Right ventricle myocardium superior (tissue), 1 donor: Measurements from ENCODE around the gene FGF19. TPM values are rescaled to one million over a fixed set of nuclear protein-coding genes. Genes with fewer than 3 reads are reported as not detected.
"Not testable (repeated sequence)": the region's sequence is repeated elsewhere in the genome, so short reads cannot be mapped to it uniquely, and the experiment has no call there.

Experiments used
- ATAC-seq: fragments of 200-7000 bp; cut with Tn5 transposase; one replicate; pipeline ENCODE4 v1.9.1; 2020; ENCODE audit warnings: mild to moderate bottlenecking; ENCODE audit not compliant: poor library complexity
- DNase-seq: peaks from one replicate; pipeline ENCODE4 v3.0.0-alpha.2; 2020
- intact Hi-C: fragments of 100-400 bp; cut with DNase I; formaldehyde crosslinking; loops from one replicate; pipeline ENCODE4 v1.11.2; 2022
- total RNA-seq: library from RNA; stranded (reverse); fragmentation: NEBNext Ultra II Directional; extraction: Animal tissue kit (Norgen Biotek cat#: 25700); gene quantifications from one replicate; pipeline ENCODE4 v1.2.1, GENCODE V29; 2021
- donor health status: DM: no; HTN: yes; CAD: no; lungs with severe emphysema.

FGF19 gene
- total RNA-seq, 1 donor from 2014 or later, result not detected

DNA sequence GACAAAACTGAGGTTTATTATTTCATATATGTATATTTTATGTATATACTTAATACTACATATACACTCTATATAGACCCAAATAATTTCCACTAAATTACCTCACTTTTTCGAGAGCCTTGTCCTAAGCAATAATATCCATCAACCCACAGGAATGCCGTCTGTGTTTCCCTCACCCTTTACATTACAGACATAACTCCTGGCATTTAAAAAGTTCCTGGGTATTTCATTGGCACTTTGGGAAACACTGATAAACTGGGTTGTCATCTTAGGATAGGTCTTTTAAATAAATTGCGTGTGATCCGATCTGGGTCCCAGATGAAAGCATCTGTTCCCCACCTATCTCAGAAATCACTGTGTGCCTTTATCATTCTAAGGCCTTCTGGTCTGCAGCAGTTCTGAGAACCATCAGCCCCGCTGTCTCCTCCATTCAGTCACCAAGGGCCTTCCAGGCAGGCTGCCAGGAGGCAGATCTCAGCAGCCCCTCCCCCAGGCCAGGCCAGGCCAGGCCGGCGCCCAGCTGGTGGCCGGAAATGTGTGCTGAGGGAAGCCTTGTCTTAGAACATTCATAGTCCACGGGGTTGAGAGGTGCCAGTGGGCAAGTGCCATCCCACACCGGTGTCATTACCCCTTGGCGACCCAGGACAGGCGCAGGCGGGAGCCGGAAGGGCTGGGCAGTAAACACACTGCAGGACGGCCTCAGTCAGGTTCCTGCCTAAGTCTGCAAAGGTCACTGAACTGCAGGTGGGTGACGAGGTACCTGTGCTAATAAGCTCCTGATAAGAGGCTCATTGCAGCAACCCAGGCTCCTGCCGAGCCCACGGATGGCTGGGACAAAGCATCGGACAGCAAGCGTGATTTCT is 3.3 kb downstream of the FGF19 start:
- DNase-seq (peak; percentile 84), ATAC-seq (peak; percentile 93)

DNA sequence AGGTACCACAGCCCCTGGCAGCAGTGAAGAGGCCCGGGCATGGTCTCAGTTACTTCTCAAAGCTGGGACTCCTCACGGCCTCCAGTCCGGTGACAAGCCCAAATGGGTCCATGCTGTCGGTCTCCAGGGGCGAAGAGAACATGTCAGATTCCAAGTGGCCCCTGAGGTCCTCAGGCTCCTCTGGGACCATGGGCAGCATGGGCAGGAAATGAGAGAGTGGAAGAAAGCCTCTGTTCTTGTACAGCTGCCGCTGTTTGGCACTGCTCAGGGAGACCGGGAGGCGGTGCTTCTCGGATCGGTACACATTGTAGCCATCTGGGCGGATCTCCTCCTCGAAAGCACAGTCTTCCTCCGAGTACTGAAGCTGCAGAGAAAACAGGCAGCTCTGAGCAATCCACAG is 4.6 kb downstream of the FGF19 start:
- ATAC-seq, result peak; percentile 18
- intact Hi-C loops, result no loop called here

More for the DNA sequence above, 3.3 kb downstream of the FGF19 start:
- intact Hi-C loops, result loop anchor here (5.0 kb wide), 1 partner anchor 182 kb away; no protein-coding TSS in a partner anchor

DNA sequence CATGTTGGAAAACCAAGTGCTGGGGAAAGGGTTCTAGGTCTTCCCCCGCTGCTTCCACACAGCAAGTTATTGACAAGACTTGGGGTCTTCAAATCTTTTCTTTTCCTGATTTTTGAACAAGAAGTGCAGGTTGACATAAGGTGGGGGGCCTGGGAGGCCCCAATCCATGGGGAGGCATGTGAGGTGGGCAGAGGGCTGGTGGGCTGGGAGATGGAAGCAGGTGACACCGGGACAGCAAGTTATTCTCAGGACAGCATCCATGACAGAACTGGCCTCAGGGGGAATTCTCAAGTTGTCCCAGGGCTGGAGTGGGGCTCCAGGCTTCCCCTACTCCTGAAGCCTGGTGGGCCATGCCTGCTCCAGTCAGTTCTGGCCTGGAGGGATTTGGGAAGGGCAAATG is 5.5 kb downstream of the FGF19 start:
- DNase-seq (no peak), ATAC-seq (no peak)
- intact Hi-C loops, result no loop called here

More for the DNA sequence above, 4.6 kb downstream of the FGF19 start:
- no peak for DNase-seq

DNA sequence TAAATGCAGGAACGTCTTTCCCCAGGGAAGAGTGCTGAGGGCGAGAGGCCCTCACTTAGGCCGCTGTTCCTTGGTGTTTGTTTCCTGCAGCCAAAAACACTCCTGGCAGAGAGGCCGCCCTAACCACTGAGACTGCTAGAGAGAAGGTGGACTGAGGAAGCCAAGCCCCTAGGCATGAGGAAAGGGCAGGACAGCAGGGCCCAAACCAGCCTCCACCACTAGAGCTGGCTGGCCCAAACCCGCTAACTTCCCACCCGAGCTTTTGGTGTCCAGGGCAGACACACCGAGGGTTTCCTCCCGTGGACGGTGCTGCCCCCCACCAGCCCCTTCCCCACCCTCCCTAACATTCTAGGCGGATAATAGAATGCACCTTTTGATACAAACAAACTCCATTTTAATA is 6.0 kb downstream of the FGF19 start:
- ATAC-seq (no peak), DNase-seq (no peak)
- intact Hi-C loops, result no loop called here

DNA sequence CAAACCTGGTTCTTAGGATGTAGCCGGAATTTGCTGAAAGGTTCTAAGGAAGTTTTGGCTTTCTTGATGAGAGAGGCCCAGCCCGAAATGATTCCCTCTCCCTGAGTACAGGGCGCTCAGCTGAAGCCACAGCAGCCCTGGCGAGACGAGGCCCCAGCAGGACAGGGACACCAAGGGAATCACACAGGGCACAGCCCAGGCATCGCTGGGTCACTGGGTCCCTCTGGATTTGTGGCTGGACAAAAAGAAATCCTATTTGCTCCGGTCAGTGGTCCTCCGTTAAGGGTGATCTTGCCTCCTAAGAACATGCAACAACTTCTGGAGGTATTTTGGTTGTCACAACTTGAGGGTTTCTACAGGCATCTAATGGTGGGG is 6.4 kb downstream of the FGF19 start:
- no peak for DNase-seq
- ATAC-seq, result no peak
- intact Hi-C loops, result no loop called here

DNA sequence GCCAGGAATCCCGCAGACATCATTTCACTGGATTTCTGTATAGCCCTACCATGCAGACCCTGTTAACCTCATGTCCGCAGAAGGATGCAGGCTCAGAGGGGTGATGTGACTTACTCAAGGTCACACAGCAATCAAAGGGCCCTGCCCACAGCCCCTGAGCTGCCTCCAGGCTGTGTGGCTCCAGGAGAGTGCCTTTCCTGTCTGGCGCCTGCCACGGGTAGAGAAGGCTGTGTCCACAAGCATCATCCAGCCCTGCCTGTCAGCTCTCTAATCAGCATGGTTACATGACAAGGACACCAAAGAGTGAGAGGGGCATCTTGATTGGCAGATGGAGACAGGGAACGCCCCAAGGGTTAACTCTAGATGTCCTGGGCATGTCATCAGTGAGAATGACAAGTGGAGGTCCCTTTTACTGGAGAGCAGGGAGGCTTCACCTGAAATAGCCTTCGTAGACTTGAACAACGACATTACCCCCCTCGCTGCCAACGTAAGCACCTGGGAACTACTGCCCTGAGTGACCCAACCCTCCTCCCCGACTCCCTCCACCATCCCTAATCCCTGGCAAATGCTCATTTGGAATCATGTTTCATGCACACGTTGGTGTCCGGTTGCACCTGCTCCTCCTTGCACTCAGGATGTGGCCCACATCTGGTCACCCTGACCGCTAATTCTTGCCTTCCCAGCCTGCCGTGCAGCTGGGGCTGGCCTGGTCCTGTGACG is 6.9 kb downstream of the FGF19 start:
- DNase-seq, result no peak
- intact Hi-C loops, result no loop called here
- no peak for ATAC-seq

DNA sequence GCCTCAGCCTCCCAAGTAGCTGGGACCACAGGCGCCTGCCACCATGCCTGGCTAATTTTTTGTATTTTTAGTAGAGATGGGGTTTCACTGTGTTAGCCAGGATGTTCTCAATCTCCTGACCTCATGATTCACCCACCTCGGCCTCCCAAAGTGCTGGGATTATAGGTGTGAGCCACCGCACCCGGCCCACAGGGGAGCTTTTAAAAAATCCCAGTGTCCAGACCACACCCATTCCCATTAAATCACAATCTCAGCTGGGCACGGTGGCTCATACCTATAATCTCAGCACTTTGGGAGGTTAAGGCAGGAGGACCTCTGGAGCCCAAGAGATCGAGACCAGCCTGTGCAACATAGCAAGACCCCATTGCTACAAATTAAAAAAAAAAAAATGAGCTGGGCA is 7.8 kb downstream of the FGF19 start:
- intact Hi-C loops, DNase-seq, ATAC-seq: not testable (repeated sequence)

- no peak for ATAC-seq
- DNase-seq, result no peak
- intact Hi-C loops, result no loop called here
These were observed 8.2 kb downstream of the FGF19 start for GRCh38 chr11:69695581-69695980.

DNA sequence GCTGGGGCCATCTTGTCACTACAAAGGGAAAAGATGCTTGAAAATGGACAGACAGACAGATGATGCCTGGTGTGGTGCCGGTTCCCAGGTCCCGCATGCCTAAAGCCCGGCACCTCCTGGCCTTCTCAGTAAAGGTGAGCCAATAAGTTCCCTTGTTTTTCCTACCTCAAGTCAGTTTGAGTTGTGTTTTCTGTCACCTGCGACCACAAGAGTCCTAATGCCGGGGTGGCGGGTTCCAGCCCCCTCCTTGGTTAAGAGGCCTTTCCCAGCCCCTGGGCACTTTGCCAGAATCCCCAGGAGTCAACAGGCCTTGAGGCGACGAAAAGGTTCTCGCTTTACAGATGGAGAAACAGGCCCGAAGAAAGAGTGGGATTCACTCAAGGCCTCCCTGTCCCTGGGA is 9.0 kb downstream of the FGF19 start:
- intact Hi-C loops, result no loop called here
- DNase-seq (no peak), ATAC-seq (no peak)

GRCh38 chr11:69692422-69692821 is 11.4 kb downstream of the FGF19 start:
- no peak for ATAC-seq
- no peak for DNase-seq
- intact Hi-C loops, result no loop called here

GRCh38 chr11:69691463-69691862 is 12.4 kb downstream of the FGF19 start:
- no peak for ATAC-seq
- DNase-seq, result no peak
- intact Hi-C loops, result no loop called here

DNA sequence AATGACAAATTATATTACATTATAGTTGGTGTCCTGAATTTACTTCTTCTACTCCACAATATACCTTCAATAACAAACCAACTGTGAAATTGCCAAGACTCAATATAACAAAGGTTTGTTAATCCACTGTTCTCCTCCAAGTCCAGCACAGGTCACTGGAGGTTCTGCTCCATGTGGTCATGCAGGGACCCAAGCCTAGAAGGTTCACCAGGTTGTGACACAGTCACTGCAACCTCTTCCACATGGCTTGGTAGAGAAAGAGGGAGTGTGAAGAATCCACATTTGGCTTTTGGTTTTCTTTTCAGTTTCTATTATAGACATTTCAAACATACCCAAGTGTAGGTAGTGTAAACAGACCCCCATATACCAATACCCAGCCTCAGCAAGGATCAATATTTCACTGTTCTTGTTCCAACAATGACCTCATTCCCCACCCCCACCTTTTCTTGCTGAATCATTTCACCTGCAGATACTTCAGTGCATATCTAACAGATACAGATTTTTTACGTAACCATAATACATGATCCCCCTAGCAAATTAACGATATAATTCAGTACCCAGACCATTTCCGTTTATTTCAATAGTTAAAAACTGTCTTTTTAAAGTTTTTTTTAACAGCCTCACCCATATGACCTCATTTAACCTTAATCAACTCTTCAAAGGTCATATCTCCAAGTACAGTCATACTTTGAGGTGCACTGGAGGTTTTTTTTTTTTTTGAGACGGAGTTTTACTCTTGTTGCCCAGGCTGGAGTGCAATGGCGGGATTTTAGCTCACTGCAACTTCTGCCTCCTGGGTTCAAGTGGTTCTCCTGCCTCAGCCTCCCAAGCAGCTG is 14.1 kb downstream of the FGF19 start:
- DNase-seq (no peak), ATAC-seq (no peak)
- intact Hi-C loops, result loop anchor here (5.0 kb wide), 1 partner anchor 508 kb away; no protein-coding TSS in a partner anchor

DNA sequence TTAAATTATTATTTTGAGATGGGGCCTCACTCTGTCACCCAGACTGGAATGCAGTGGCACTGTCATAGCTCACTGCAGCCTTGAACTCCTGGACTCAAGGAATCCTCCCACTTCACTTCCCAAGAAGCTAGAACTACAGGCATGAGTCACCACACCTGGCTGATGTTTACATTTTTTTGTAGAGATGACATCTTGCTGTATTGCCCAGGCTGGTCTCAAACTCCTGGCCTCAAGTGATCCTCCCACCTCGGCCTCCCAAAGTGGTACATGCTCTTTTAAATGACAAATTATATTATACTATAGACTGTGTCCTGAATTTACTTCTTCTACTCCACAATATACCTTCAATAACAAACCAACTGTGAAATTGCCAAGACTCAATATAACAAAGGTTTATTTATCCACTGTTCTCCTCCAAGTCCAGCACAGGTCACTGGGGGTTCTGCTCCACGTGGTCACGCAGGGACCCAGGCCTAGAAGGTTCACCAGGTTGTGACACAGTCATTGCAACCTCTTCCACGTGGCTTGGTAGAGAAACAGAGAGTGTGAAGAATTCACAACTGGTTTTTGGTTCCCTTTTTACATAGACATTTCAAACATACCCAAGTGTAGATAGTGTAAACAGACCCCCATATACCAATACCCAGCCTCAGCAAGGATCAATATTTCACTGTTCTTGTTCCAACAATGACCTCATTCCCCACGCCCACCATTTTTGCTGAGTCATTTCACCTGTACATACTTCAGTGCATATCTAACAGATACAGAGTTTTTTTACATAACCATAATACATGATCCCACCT is 15.7 kb downstream of the FGF19 start:
- ATAC-seq, result not testable (repeated sequence)
- intact Hi-C loops, result loop anchor here (2.0 to 5.0 kb wide), 2 partner anchors 201 to 509 kb away; no protein-coding TSS in a partner anchor

GRCh38 chr11:69686856-69687255 is 17.0 kb downstream of the FGF19 start:
- ATAC-seq (no peak), DNase-seq (no peak)
- intact Hi-C loops, result loop anchor here (2.0 to 5.0 kb wide), 2 partner anchors 202 to 510 kb away; no protein-coding TSS in a partner anchor

More for the DNA sequence above, 15.7 kb downstream of the FGF19 start:
- DNase-seq, result not testable (repeated sequence)

DNA sequence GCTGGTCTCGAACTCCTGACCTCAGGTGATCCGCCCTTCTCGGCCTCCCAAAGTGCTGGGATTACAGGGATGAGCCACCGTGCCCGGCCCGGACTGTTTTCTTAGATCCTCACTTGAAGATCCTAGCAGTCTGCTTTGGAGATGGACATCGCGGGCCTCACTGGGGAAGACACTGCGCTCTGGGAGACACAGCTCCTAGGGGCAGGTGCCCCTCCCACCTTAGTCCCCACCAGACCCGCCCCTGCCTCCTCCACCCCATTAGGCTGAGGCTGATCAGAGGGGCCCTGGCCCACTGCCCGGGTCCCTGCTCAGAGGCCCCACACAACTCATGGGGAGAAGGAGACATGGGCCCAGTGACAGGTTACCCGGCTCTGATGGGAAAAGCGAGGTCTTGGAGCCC is 17.4 kb downstream of the FGF19 start:
- ATAC-seq (no peak), DNase-seq (no peak)
- intact Hi-C loops, result loop anchor here (2.0 to 5.0 kb wide), 2 partner anchors 202 to 511 kb away; no protein-coding TSS in a partner anchor

- ATAC-seq (no peak), DNase-seq (no peak)
- intact Hi-C loops, result loop anchor here (5.0 kb wide), 1 partner anchor 512 kb away; no protein-coding TSS in a partner anchor
These were observed 18.5 kb downstream of the FGF19 start for GRCh38 chr11:69685348-69685747.

DNA sequence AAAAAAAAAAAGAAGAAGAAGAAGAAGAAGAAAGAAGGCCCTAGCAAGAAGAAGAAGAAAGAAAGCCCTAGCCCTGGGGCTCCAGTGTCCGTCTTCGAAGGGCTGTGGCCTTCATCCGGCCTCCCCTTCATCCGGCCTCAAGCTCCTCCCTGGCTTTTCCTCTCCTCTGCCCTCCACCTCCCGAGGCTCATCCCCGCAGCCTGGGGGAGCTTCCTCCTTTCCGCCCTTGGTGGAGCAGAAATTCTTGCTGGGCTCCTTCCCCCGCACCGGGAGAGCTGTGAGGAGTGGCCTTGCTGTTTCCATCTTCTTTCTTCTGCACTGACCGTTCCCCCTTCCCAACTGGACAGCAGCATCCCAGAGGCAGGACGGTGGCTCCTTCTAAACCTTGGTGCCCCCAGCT is 19.2 kb downstream of the FGF19 start:
- ATAC-seq, result no peak
- intact Hi-C loops, result loop anchor here (5.0 kb wide), 1 partner anchor 513 kb away; no protein-coding TSS in a partner anchor
- no peak for DNase-seq
